Subcutaneous adipose tissue (tissue), 4 donors: ENCODE results near the gene TMEM72. TPM values are rescaled to one million over a fixed set of nuclear protein-coding genes. Genes with fewer than 3 reads are reported as not detected.

Experiments used
- CTCF ChIP-seq: fragments of 450-650 bp; IDR thresholded peaks from one replicate; pipeline ENCODE4 v1.5.1; 2016; ENCODE audit warnings: low read depth, mild to moderate bottlenecking, control low read depth, antibody characterized with exemption, moderate library complexity
- total RNA-seq, 4 donors: library from RNA; depleted of rRNA; stranded (reverse); fragments of >200 nt; gene quantifications; one replicate each; pipeline ENCODE4 v1.1.0, GENCODE V29; 2016

The TMEM72 gene
- total RNA-seq, 4 donors from 2014 or later = not detected

GRCh38 chr10:44870031-44870430, 41.1 kb upstream of the TMEM72 start:
- no peak for TF ChIP-seq CTCF

GRCh38 chr10:44873160-44873559, 38.0 kb upstream of the TMEM72 start:
- no peak for TF ChIP-seq CTCF

GRCh38 chr10:44874166-44874565, 37.0 kb upstream of the TMEM72 start:
- no peak for TF ChIP-seq CTCF

GRCh38 chr10:44878706-44879530, 32.2 kb upstream of the TMEM72 start:
- TF ChIP-seq CTCF = no peak

GRCh38 chr10:44879531-44879899, 31.6 kb upstream of the TMEM72 start:
- no peak for TF ChIP-seq CTCF

- TF ChIP-seq CTCF = no peak
Observed at GRCh38 chr10:44880090-44880715, 30.9 kb upstream of the TMEM72 start.

- no peak for TF ChIP-seq CTCF
Observed at GRCh38 chr10:44881649-44882048, 29.5 kb upstream of the TMEM72 start.
